K562 (cell line): ENCODE results near the gene GAS2L1.

Source experiments
- CREM ChIP-seq: IDR thresholded peaks from 2 replicates; pipeline ENCODE4 v1.6.1; 2014; ENCODE audit warnings: antibody characterized with exemption, low read depth
- NFE2 ChIP-seq: IDR thresholded peaks from 2 replicates; pipeline ENCODE4 v1.6.1; 2014; ENCODE audit warnings: antibody characterized with exemption, low read depth
- TEAD4 ChIP-seq, 2 experiments: sonication (generic) in 1 of 2; formaldehyde crosslinking in 1 of 2; IDR thresholded peaks; 2 replicates each; pipeline versions ENCODE4 v1.6.1 to v1.8.0; 2012 to 2022; ENCODE audit warnings: borderline replicate concordance in 1 of 2, inconsistent platforms in 1 of 2, low read length in 1 of 2, mild to moderate bottlenecking in 1 of 2, missing genetic modification reagents in 1 of 2
- ZC3H4 ChIP-seq: sonication (generic); formaldehyde crosslinking; IDR thresholded peaks from 2 replicates; pipeline ENCODE4 v1.9.0; 2021; ENCODE audit warnings: missing genetic modification reagents, borderline replicate concordance
- TF ChIP-seq, protein P1 (sequence below): sonication (generic); formaldehyde crosslinking; IDR thresholded peaks from 2 replicates; pipeline ENCODE4 v1.8.0; 2022; ENCODE audit warnings: mild to moderate bottlenecking, missing genetic modification reagents

- no peak for TF ChIP-seq CREM
- no peak for TF ChIP-seq ZC3H4 (CRISPR knock-in tag)
- no peak for TF ChIP-seq NFE2
- TF ChIP-seq, protein P1, sequence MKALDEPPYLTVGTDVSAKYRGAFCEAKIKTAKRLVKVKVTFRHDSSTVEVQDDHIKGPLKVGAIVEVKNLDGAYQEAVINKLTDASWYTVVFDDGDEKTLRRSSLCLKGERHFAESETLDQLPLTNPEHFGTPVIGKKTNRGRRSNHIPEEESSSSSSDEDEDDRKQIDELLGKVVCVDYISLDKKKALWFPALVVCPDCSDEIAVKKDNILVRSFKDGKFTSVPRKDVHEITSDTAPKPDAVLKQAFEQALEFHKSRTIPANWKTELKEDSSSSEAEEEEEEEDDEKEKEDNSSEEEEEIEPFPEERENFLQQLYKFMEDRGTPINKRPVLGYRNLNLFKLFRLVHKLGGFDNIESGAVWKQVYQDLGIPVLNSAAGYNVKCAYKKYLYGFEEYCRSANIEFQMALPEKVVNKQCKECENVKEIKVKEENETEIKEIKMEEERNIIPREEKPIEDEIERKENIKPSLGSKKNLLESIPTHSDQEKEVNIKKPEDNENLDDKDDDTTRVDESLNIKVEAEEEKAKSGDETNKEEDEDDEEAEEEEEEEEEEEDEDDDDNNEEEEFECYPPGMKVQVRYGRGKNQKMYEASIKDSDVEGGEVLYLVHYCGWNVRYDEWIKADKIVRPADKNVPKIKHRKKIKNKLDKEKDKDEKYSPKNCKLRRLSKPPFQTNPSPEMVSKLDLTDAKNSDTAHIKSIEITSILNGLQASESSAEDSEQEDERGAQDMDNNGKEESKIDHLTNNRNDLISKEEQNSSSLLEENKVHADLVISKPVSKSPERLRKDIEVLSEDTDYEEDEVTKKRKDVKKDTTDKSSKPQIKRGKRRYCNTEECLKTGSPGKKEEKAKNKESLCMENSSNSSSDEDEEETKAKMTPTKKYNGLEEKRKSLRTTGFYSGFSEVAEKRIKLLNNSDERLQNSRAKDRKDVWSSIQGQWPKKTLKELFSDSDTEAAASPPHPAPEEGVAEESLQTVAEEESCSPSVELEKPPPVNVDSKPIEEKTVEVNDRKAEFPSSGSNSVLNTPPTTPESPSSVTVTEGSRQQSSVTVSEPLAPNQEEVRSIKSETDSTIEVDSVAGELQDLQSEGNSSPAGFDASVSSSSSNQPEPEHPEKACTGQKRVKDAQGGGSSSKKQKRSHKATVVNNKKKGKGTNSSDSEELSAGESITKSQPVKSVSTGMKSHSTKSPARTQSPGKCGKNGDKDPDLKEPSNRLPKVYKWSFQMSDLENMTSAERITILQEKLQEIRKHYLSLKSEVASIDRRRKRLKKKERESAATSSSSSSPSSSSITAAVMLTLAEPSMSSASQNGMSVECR, result no peak
- no peak for TF ChIP-seq TEAD4 (IDR thresholded peaks at IDR 0.05; ENCODE audit: low read length)
- no peak for TF ChIP-seq TEAD4 (CRISPR knock-in tag; IDR thresholded peaks at IDR 0.05; ENCODE audit: borderline replicate concordance)
Measured at GRCh38 chr22:29313126-29313575, 6.7 kb downstream of the GAS2L1 start.
